Esophagus muscularis mucosa (tissue), 4 donors: ENCODE data around the gene TRIM59. TPM values are rescaled to one million over a fixed set of nuclear protein-coding genes. Genes with fewer than 3 reads are reported as not detected.

Source experiments
- DNase-seq: peaks from one replicate; pipeline ENCODE4 v3.0.0-alpha.2; 2017; ENCODE audit errors: extremely low spot score
- H3K27ac ChIP-seq, 4 donors: fragments of 200-600 bp; sonication (generic); replicated peaks in 1 of 4; 1 replicate in 3 of 4; 2 replicates in 1 of 4; pipeline ENCODE4 v1.5.1; 2016 to 2019; ENCODE audit warnings: mild to moderate bottlenecking in 1 of 4
- H3K27me3 ChIP-seq, 4 donors: fragments of 200-600 bp; sonication (generic); one replicate each; pipeline versions ENCODE4 v1.5.1 to v1.6.0; 2016 to 2019
- H3K36me3 ChIP-seq, 4 donors: fragments of 200-600 bp; sonication (generic); one replicate each; pipeline ENCODE4 v1.5.1; 2016 to 2019
- H3K4me1 ChIP-seq, 4 donors: fragments of 200-600 bp; sonication (generic); one replicate each; pipeline ENCODE4 v1.5.1; 2016 to 2019
- H3K4me3 ChIP-seq, 4 donors: fragments of 200-600 bp; sonication (generic); 1 replicate in 2 of 4; 2 replicates in 2 of 4; pipeline ENCODE4 v1.5.1; 2016 to 2019; ENCODE audit warnings: mild to moderate bottlenecking in 4 of 4, moderate library complexity in 1 of 4
- H3K9me3 ChIP-seq, 4 donors: fragments of 200-600 bp; sonication (generic); 1 replicate in 3 of 4; 2 replicates in 1 of 4; pipeline ENCODE4 v1.5.1; 2016 to 2019
- CTCF ChIP-seq, 3 experiments: fragments of 200-600 bp in 2 of 3; fragments of 450-650 bp in 1 of 3; sonication (generic) in 2 of 3; IDR thresholded peaks; one replicate each; pipeline ENCODE4 v1.5.1; 2017 to 2019; ENCODE audit warnings: antibody characterized with exemption in 3 of 3, mild to moderate bottlenecking in 2 of 3, moderate library complexity in 1 of 3
- EP300 ChIP-seq: sonication (generic); formaldehyde crosslinking; IDR thresholded peaks from one replicate; pipeline ENCODE4 v1.6.1; 2017; ENCODE audit warnings: antibody characterized with exemption
- POLR2A ChIP-seq: fragments of 450-650 bp; IDR thresholded peaks from one replicate; pipeline ENCODE4 v1.6.1; 2017; ENCODE audit warnings: antibody characterized with exemption, moderate library complexity, mild to moderate bottlenecking, low read depth
- POLR2AphosphoS5 ChIP-seq, 2 donors: sonication (generic); formaldehyde crosslinking; IDR thresholded peaks; one replicate each; pipeline ENCODE4 v1.6.1; 2017; ENCODE audit warnings: antibody characterized with exemption in 2 of 2
- WGBS: methylation state at CpG from one replicate; pipeline ENCODE4 v1.1.5; 2018; 5-methylcytosine and 5-hydroxymethylcytosine counted together
- intact Hi-C: fragments of 100-400 bp; cut with DNase I; formaldehyde crosslinking; loops from one replicate; pipeline ENCODE4 v1.15.1; 2023
- total RNA-seq, 4 donors: library from RNA; depleted of rRNA; stranded (reverse); fragments of >200 nt; gene quantifications; one replicate each; pipeline versions ENCODE4 v1.1.0 to v1.2.1, GENCODE V29; 2016

Gene TRIM59
- total RNA-seq, 4 donors from 2014 or later: 1.3 to 3.8 (median 1.9) TPM

GRCh38 chr3:160482796-160483195, 33.2 kb upstream of the TRIM59 start:
- WGBS: 92% methylated on average over 3 of the region's 3 CpGs
- Histone ChIP-seq H3K36me3 (no peaks in the 10 kb centered on the region), H3K27ac (no peak overlapping the region), H3K27me3 (peaks cover 0 to 3% (median 0%) of the 10 kb centered on the region in 4 donors), H3K4me1 (peaks cover 0 to 4% (median 2%) of the 10 kb centered on the region in 4 donors), H3K9me3 (no peaks in the 10 kb centered on the region), H3K4me3 (no peak overlapping the region)
- intact Hi-C loops: no loop called here
- no peak for DNase-seq
- no peak for TF ChIP-seq POLR2AphosphoS5 (IDR thresholded peaks at IDR 0.05)
- no peak for TF ChIP-seq CTCF (IDR thresholded peaks at IDR 0.05)

DNA sequence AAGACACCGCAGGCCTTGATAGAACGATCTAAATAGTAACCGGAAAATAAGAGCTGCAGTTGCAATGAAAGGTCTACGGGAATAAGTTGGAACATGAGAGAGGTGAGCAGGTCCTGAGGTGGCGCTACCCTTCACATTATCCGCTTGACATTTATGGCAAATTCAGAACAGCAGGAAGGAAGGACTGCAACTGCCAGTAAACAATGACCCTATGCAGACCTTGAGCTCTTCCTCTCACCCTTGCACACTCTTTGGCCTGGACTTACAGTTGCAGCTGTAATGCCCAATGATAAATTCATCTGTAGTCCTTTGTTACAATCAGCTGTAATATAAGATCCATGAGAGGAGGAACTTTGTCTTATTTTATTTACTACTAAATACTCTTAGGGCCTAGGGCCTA, 32.3 kb upstream of the TRIM59 start:
- no peaks in the 10 kb centered on the region for H3K36me3 ChIP-seq
- intact Hi-C loops: no loop called here
- H3K27ac ChIP-seq: no peak overlapping the region
- H3K4me3 ChIP-seq: no peak overlapping the region
- DNase-seq: no peak
- no peak for TF ChIP-seq POLR2A
- no peak for TF ChIP-seq EP300
- no peak for TF ChIP-seq CTCF (IDR thresholded peaks at IDR 0.05)
- no peak for TF ChIP-seq POLR2AphosphoS5 (IDR thresholded peaks at IDR 0.05)
- H3K9me3 ChIP-seq: no peaks in the 10 kb centered on the region
- H3K27me3 ChIP-seq: peaks cover 0 to 3% (median 0%) of the 10 kb centered on the region in 4 donors
- peaks cover 0 to 4% (median 2%) of the 10 kb centered on the region in 4 donors for H3K4me1 ChIP-seq
- 90% methylated on average over 6 of the region's 6 CpGs for whole genome bisulfite sequencing

- Histone ChIP-seq H3K4me3 (no peak overlapping the region), H3K36me3 (no peaks in the 10 kb centered on the region), H3K27ac (no peak overlapping the region), H3K27me3 (peaks cover 0 to 3% (median 0%) of the 10 kb centered on the region in 4 donors), H3K4me1 (peaks cover 0 to 4% (median 2%) of the 10 kb centered on the region in 4 donors), H3K9me3 (no peaks in the 10 kb centered on the region)
- WGBS: 95% methylated on average over 5 of the region's 5 CpGs
- DNase-seq: no peak
- intact Hi-C loops: no loop called here
- no peak for TF ChIP-seq POLR2AphosphoS5 (IDR thresholded peaks at IDR 0.05)
- TF ChIP-seq CTCF (IDR thresholded peaks at IDR 0.05): no peak
- TF ChIP-seq EP300: no peak
Measured at GRCh38 chr3:160480931-160481330, 31.3 kb upstream of the TRIM59 start.

DNA sequence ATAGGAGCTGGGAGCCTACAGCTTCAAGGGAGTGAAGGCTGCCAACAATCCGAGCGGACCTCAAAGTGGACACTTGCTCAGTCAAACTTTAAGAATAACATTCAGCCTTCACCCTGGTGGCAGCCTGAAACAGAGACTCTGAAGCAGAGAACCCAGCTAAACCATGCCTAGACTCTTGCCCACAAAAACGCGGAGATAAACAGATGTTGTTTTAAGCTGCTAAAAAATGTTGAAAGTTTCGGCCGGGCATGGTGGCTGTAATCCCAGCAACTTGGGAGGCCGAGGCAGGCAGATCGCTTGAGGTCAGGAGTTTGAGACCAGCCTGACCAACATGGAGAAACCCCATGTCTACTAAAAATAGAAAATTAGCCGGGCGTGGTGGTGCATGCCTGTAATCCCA, 29.8 kb upstream of the TRIM59 start:
- no peak for TF ChIP-seq POLR2A
- TF ChIP-seq EP300: no peak
- TF ChIP-seq CTCF (IDR thresholded peaks at IDR 0.05): no peak
- no peak for TF ChIP-seq POLR2AphosphoS5 (IDR thresholded peaks at IDR 0.05)
- WGBS: 83% methylated on average over 10 of the region's 10 CpGs

DNA sequence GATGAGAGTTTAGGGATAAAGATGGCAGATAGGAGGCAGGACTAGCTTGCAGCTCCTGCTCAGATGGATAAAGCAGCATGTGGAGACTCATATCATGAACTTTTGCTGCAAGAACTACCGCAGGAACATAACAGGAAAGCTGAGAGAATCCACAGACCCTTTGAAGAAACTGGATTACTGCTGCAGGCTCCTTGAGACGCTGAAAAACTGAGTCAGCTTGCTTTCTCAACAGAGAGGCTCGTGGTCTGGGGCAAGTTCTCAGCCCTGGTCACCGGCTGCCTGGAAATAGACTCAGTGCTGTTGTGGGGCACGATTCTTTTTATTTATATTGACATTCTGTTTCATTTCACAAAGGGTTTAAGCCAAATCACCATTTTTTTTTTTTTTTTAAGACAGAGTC, 28.8 kb upstream of the TRIM59 start:
- no peaks in the 10 kb centered on the region for H3K36me3 ChIP-seq
- intact Hi-C loops: no loop called here
- no peak overlapping the region for H3K27ac ChIP-seq
- WGBS: 86% methylated on average over 5 of the region's 5 CpGs
- DNase-seq: no peak
- H3K4me3 ChIP-seq: no peak overlapping the region
- H3K4me1 ChIP-seq: no peaks in the 10 kb centered on the region
- TF ChIP-seq POLR2A (no peak), CTCF (IDR thresholded peaks at IDR 0.05) (no peak), POLR2AphosphoS5 (IDR thresholded peaks at IDR 0.05) (no peak), EP300 (no peak)
- no peaks in the 10 kb centered on the region for H3K9me3 ChIP-seq
- no peaks in the 10 kb centered on the region for H3K27me3 ChIP-seq

More for the DNA sequence above, 29.8 kb upstream of the TRIM59 start:
- no peak overlapping the region for H3K27ac ChIP-seq
- no peak overlapping the region for H3K4me3 ChIP-seq
- no peaks in the 10 kb centered on the region for H3K36me3 ChIP-seq
- H3K4me1 ChIP-seq: no peaks in the 10 kb centered on the region
- intact Hi-C loops: no loop called here
- no peaks in the 10 kb centered on the region for H3K9me3 ChIP-seq
- peaks cover 0 to 3% (median 0%) of the 10 kb centered on the region in 4 donors for H3K27me3 ChIP-seq
- no peak for DNase-seq
